AG04449 (cell line): ENCODE results near the gene COQ5.

Experiments
- CTCF ChIA-PET: fragments of 350-600 bp; formaldehyde crosslinking; extraction: SDS; loops from one replicate; lab custom pipeline; 2021; ENCODE audit warnings: antibody characterized with exemption; lab: Yijun Ruan, JAX
- POLR2A ChIA-PET: fragments of 400-600, 350-600 bp; formaldehyde crosslinking; extraction: SDS; loops from one replicate; lab custom pipeline; 2020; ENCODE audit warnings: antibody characterized with exemption, inconsistent platforms; lab: Yijun Ruan, JAX
- DNase-seq: peaks from one replicate; pipeline ENCODE4 v3.0.0-alpha.2; 2010; ENCODE audit warnings: low read depth, low spot score
- H3K4me3 ChIP-seq: 2 replicates; pipeline ENCODE4 v1.5.1; 2011; ENCODE audit warnings: low read depth, mild to moderate bottlenecking, control low read depth, low read length
- TF ChIP-seq, protein P1 (sequence below): IDR thresholded peaks from one replicate; pipeline ENCODE4 v1.5.1; 2011; ENCODE audit warnings: mild to moderate bottlenecking, moderate library complexity, low read length, control low read depth, inconsistent platforms; ENCODE audit not compliant: insufficient read depth; ENCODE audit errors: missing control alignments

Gene COQ5

DNA sequence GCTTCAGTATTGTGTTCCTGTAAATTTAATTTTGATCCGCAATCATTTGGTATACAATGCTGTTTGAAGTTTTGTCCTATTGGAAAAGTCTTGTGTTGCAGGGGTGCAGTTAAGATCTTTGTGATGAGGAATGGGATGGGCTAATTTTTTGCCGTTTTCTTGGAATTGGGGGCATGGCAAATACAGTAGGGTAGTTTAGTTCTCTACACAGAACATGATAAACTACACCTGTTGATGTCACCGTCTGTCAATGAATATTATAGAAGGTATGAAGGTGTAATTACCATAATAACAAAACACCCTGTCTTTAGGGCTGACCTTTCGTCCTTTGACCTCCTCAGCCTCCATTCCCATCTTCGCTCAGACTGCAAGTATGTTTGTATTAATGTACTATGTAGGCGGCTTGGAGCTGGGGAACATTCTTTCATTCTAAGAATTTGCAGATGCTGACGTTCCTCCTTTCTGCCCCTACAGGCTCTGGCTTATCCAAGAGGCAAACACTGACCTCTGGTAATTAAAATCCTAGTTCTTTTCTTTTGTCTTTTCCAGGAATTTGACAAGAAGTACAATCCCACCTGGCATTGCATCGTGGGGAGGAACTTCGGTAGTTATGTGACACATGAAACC lies 31.3 kb downstream of the COQ5 start:
- TF ChIP-seq, protein P1, sequence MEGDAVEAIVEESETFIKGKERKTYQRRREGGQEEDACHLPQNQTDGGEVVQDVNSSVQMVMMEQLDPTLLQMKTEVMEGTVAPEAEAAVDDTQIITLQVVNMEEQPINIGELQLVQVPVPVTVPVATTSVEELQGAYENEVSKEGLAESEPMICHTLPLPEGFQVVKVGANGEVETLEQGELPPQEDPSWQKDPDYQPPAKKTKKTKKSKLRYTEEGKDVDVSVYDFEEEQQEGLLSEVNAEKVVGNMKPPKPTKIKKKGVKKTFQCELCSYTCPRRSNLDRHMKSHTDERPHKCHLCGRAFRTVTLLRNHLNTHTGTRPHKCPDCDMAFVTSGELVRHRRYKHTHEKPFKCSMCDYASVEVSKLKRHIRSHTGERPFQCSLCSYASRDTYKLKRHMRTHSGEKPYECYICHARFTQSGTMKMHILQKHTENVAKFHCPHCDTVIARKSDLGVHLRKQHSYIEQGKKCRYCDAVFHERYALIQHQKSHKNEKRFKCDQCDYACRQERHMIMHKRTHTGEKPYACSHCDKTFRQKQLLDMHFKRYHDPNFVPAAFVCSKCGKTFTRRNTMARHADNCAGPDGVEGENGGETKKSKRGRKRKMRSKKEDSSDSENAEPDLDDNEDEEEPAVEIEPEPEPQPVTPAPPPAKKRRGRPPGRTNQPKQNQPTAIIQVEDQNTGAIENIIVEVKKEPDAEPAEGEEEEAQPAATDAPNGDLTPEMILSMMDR, result no peak
- POLR2A ChIA-PET, result interaction anchor here (0.9 to 1.5 kb wide), 5 partner anchors 9 to 60 kb away, joined by 3 to 6 read pairs (median 4); partner anchors contain the start of gene COX6A1
- CTCF ChIA-PET, result interaction anchor here (1.0 to 12.8 kb wide), 4 partner anchors 7 to 39 kb away, joined by 3 to 152 read pairs (median 4); partner anchors contain the start of gene SRSF9
- DNase-seq, result no peak
- H3K4me3 ChIP-seq, result peak overlapping the region; percentile 91

DNA sequence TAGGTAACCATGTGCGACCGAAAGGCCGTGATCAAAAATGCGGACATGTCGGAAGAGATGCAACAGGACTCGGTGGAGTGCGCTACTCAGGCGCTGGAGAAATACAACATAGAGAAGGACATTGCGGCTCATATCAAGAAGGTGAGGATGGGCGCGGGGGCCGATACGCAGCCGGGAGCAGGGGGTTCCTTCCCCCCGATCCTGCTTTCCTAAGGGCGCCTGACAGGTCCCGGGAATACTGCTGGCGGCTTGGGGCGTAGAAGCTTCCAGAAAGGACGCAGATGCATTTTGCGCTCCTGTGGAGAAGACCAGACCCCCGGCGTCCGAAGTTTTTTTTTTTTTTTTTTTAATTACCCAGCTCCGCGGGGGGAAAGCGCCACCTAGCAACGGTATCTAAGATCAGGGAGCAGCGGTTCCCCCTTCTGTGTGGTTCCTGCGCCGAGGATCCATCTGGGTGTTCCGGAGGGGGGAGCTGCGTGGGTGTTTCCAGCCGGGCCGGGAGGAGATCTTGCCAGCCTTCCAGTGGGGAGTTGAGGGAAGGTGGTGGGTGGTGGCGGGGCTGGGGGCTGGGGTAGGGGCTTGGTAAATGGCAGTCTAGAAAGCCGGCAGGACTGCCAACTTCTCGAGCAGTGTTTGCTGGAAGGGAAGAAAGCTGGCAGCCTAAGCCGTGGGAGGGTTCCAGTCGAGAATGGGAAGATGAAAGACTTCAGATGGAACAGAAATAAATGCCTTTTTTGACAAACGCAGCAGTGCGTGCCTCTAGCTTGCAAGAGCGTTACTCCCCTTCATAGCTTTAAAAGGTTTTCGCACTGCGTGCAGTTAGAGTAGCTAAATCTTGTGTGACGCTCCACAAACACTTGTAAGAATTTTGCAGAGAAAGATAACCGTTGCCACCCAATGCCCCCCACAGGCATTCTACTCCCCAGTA lies 32.3 kb downstream of the COQ5 start:
- CTCF ChIA-PET, result interaction anchor here (0.7 to 12.8 kb wide), 6 partner anchors 8 to 42 kb away, joined by 3 to 152 read pairs (median 4); partner anchors contain the start of gene SRSF9
- POLR2A ChIA-PET, result interaction anchor here (0.8 to 1.9 kb wide), 15 partner anchors 8 to 205 kb away, joined by 3 to 8 read pairs (median 3); partner anchors contain the start of genes COQ5, COX6A1, RNU4-2 and SRSF9
- TF ChIP-seq, protein P1, result peak; percentile 15
- peak overlapping the region; percentile 91 for H3K4me3 ChIP-seq
- no peak for DNase-seq

DNA sequence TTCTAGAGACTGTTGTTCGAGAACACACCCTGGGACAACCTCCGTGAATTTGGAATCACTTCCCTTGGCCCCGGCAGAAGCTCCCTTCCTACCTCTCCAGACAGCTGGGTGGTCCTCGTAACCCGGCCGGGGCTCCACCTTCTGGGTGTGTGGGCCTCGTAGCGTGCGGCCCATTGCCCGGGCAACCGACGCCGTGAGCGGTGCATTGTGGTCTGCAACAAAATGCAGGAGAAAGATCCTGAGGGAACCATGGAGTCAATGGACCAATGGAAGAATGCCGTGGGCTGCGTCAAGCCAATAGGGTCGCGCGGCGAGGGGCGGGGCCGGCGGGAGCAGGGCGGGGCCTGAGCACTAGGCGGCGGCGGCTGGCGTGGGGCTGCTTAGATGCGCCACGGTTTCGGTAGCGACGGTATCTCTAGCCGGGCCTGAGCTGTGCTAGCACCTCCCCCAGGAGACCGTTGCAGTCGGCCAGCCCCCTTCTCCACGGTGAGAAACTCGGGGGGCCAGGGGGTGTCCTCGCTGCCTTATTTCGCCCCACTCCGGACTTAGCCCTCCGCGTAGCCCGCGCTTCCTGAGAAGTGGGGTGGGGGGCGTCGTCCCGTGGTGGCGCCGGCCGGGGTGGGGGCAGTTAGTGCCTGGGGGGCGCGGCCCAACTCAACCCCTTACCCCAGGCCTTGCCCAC lies 33.1 kb downstream of the COQ5 start, which contains the start of gene DYNLL1:
Gene DYNLL1 (plus strand): TSS at position 383 of the 682 bp plus-strand sequence. CDS start 309 bp downstream, outside the sequence.
- H3K4me3 ChIP-seq, result peak within 1 kb of the TSS; percentile 91
- TF ChIP-seq, protein P1, result no peak
- DNase-seq, result peak; percentile 54
- CTCF ChIA-PET, result interaction anchor here (0.7 to 12.8 kb wide), 7 partner anchors 9 to 151 kb away, joined by 3 to 152 read pairs (median 3); partner anchors contain the start of gene SRSF9
- POLR2A ChIA-PET, result interaction anchor here (0.6 to 1.9 kb wide), 13 partner anchors 10 to 204 kb away, joined by 3 to 8 read pairs (median 3); partner anchors contain the start of genes COQ5, RNU4-2 and SRSF9

DNA sequence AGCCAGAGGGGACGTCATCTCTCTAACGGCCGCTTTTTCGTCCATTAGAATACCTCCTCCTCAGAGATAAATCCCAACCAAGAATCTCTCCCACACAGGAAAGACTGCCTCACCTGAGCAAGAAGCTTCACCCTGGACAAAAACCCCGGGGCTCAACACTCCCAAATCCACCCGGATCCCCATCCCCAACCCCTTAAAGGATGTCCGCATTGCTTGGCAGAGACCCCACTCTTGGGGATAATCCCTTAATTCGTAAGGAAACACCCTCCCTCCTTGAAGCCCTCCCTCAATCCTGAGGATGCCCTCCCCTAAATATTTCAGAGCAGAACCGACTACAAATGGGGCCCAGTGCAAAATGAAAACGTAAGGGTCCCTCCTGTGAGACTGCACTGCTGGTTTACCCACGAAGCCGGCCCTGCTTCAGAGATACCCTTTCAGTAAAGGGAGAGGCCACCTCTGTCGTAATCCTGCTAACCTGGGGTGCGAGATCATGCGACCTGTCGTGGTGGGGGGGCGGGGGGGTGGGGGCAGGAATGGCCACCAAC lies 33.7 kb downstream of the COQ5 start:
- H3K4me3 ChIP-seq, result peak overlapping the region; percentile 91
- no peak for DNase-seq
- TF ChIP-seq, protein P1, result no peak
- CTCF ChIA-PET, result interaction anchor here (1.2 to 12.8 kb wide), 4 partner anchors 10 to 43 kb away, joined by 3 to 152 read pairs (median 4); partner anchors contain the start of gene SRSF9
- POLR2A ChIA-PET, result interaction anchor here (0.6 to 1.9 kb wide), 10 partner anchors 9 to 204 kb away, joined by 3 to 8 read pairs (median 3); partner anchors contain the start of gene RNU4-2

GRCh38 chr12:120490833-120491512 lies 38.0 kb downstream of the COQ5 start:
- POLR2A ChIA-PET, result no interaction called here
- no peak for DNase-seq
- TF ChIP-seq, protein P1, result no peak
- no peak overlapping the region for H3K4me3 ChIP-seq
- CTCF ChIA-PET, result interaction anchor here (12.8 kb wide), 1 partner anchor 22 kb away, joined by 152 read pairs; the partner anchor contains the start of gene SRSF9
